ENCODE data around the gene MACIR.
"Not testable (repeated sequence)": the region's sequence is repeated elsewhere in the genome, so short reads cannot be mapped to it uniquely, and the experiment has no call there.

The MACIR gene, protein sequence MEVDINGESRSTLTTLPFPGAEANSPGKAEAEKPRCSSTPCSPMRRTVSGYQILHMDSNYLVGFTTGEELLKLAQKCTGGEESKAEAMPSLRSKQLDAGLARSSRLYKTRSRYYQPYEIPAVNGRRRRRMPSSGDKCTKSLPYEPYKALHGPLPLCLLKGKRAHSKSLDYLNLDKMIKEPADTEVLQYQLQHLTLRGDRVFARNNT

GRCh38 chr5:103258368-103258956, at the start of gene MACIR:
Gene MACIR (plus strand): TSS chr5:103258763. CDS start chr5:103275920, 17,157 bp downstream.
- peak; percentile 93 for DNase-seq (ENCODE audit: low spot score)

GRCh38 chr5:103209065-103209464, 49.5 kb upstream of the MACIR start:
- DNase-seq (ENCODE audit: low spot score), result no peak

DNA sequence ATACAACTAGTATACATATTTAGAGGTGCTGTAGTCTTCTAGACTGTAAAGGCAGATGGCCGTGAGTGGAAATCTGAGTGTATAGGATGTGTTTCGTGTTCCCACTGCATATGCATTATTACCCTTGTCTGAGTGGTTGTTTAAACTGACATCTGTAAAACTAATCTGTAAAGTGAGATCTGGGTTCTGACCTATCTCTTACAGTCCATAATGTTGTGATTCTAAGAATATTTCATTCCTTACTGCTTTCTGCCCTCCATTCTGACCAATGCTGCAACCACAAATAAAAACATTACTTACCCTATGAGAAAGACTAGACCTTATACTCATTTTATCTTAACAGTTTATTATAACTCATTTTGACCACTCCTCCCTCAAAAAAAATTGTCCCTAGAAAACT, 47.6 kb upstream of the MACIR start:
- DNase-seq (ENCODE audit: low spot score), result no peak

GRCh38 chr5:103211576-103212561, 46.7 kb upstream of the MACIR start:
- DNase-seq (ENCODE audit: low spot score), result no peak

DNA sequence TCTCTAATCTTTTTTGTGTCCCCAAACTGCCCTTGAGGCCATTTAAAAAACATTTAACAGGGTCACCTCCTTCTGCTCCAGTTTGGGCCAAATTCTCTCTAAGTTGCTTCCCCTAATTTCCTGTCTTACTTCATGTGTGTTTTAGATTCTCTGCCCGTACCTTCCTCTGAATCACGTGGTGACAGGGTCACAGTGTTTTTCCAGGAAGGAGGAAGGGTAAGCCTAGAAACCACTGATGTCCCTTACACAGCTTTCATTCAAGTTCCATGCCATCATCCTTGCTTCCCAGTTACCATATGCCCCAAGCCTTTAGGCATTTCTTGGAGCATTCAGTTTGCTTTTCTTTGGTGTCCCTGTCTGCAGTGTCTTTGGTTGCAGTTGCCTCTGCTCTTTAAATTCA, 42.4 kb upstream of the MACIR start:
- no peak for DNase-seq (ENCODE audit: low spot score)

- DNase-seq (ENCODE audit: low spot score), result no peak
These were observed 41.9 kb upstream of the MACIR start for GRCh38 chr5:103216697-103217096.

GRCh38 chr5:103217101-103217500, 41.5 kb upstream of the MACIR start:
- no peak for DNase-seq (ENCODE audit: low spot score)

- no peak for DNase-seq (ENCODE audit: low spot score)
These were observed 40.4 kb upstream of the MACIR start for GRCh38 chr5:103218164-103218563.

- DNase-seq (ENCODE audit: low spot score), result not testable (repeated sequence)
These were observed 39.5 kb upstream of the MACIR start for GRCh38 chr5:103219074-103219473.

DNA sequence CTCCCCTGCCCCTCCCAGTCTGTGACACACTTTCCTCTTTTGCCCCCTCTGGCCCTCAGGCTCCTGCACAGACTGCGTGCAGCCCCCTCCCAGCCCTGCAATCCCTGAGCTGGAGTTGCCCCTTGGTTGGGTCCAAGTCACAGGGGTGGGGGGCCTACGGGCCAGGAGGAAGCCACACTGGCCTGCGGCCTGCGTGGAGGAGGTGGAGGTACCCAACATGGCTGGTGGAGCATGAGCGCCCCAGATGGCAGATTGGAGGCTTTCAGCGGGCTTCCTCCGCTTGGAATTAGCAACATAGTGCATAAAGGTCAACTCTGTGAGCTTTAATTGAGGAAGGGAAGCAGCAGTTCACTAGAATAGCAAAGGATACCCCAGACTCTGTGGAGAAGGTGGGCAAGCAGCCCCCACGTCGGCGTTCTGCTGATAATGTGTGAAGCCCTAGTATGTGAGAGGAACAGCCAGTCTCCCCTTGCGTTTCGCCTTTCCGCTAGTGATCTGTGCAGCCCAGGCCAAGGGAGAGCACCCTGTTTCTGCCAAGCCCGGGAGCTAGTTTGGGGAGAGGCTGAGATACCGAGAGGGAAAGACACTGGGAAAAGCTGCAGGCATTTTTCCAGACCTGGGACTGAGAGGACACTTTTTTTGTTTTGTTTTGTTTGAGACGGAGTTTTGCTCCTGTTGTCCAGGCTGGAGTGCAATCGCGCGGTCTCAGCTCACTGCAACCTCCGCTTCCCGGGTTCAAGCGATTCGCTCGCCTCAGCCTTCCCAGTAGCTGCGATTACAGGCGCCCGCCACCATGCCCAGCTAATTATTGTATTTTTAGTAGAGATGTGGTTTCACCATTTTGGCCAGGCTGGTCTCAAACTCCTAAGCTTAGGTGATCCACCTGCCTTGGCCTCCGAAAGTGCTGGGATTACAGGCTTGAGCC, 35.3 kb upstream of the MACIR start:
- no peak for DNase-seq (ENCODE audit: low spot score)

GRCh38 chr5:103224118-103224893, 34.3 kb upstream of the MACIR start:
- peak; percentile 66 for DNase-seq (ENCODE audit: low spot score)

GRCh38 chr5:103224894-103225246, 33.7 kb upstream of the MACIR start:
- no peak for DNase-seq (ENCODE audit: low spot score)

- no peak for DNase-seq (ENCODE audit: low spot score)
These were observed 30.5 kb upstream of the MACIR start for GRCh38 chr5:103228061-103228460.

DNA sequence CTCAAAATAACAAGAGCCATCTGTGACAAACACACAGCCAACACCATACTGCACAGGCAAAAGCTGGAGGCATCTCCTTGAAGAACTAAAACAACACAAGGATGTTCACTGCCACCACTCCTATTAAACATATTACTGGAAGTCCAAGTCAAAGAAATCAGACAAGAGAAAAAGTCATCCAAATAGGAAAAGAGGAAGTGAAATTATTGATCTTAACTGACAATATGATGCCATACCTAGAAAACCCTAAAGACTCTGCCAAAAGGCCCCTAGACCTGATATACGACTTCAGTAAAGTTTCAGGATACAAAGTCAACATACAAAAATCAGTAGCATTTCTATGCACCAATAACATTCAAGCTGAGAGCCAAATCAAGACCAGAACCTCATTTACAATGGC, 30.0 kb upstream of the MACIR start:
- DNase-seq (ENCODE audit: low spot score), result no peak

- DNase-seq (ENCODE audit: low spot score), result peak; percentile 44
These were observed 26.1 kb upstream of the MACIR start for GRCh38 chr5:103232393-103232999.

DNA sequence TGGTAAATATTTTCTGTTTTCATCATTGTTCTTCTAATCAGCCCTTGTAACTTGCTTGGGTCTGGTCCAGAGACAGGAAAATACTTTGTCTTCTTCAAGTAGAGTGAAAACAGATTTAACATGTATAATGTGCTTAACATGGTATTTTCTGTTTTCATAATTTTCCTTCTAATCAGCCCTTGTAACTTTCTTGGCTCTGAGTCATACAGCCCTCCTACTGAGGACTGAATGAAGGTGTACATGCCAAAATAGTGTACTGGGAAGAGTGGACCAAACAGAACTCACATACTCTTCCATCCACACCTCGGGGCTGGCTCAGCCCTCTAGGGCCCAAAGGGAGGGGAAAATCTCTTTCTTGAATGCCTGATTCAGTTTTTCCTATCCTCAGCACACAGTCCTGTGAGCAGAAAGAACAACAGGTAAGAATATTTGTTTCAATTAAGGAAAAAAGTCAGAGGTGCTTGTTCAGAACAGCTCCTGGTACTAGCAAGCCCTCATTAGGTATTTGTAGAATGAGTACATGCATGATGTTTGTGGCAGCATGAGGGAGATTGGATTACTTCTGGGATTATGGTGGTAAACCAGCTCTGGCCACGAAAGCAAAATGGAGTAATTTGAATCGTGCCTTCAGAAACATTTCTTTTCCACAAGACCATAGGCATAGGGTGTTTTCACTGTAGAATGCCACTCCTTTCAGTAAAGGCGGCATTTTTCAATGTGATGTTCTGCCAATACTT, 24.2 kb upstream of the MACIR start:
- DNase-seq (ENCODE audit: low spot score), result no peak

DNA sequence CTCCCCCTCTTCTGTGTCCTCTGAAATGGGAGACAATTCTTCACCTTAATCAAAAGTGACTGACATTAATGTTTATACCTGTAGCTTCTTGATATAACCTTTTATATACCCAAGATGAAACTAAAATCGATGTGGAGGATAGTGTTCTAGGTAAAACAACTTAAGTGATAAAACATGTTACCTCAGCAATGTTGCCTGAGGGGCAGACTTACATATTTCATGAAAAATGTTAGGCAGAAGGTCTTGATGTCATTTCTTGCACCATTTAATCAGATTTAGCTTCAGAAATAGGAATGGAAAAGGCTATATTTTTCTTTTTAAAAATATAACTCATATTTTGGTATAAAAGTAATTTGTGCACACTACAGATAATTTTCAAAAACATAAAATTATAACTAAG, 22.7 kb upstream of the MACIR start:
- no peak for DNase-seq (ENCODE audit: low spot score)

GRCh38 chr5:103237778-103238177, 20.8 kb upstream of the MACIR start:
- DNase-seq (ENCODE audit: low spot score), result no peak

DNA sequence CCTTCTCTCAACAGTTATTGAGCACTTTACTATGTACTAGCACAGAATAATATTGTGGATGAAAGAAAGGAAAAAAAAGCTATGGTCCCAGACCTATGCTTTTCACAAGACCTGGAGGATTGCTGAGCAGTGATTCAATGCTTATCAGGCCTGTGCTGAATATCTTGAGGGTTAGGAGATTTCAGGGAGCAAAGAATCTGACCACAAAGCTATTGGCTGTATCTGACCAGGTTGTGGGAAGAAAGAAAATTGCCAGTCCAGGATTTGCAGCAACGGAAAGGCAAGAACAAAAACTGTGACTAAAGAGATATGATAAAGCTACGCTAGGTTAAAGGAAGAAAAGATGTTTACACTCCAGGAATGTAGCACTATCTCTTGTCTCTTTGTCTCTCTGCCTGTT, 14.9 kb upstream of the MACIR start:
- DNase-seq (ENCODE audit: low spot score), result no peak

- no peak for DNase-seq (ENCODE audit: low spot score)
These were observed 14.2 kb upstream of the MACIR start for GRCh38 chr5:103244398-103244797.
